ENCODE measurements around the gene SLC25A31.

SLC25A31 gene

DNA sequence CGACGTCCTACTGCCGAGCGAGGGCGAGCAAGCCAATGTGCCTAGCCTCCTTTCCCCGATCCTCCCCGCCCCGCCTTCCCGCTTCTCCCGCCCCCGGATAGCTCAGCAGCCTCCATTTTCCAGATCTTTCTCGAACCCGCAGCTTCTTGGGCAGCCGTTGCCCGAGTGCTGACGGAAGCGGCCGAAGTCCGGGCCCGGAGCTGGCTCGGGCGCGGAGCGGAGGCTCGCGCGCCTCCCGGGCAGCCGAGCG, 51.8 kb downstream of the SLC25A31 start:
- Histone ChIP-seq H3K36me3 (no peaks in the 10 kb centered on the region), H3K4me3 (ENCODE audit: low read depth in 1 of 2, low read length in 1 of 2) (peak overlapping the region; percentile 60 to 73), H3K9me3 (no peaks in the 10 kb centered on the region), H3K27ac (no peak overlapping the region), H3K4me1 (ENCODE audit: control insufficient read depth in 1 of 2, insufficient read depth in 1 of 2, low read depth in 1 of 2, low read length in 1 of 2) (peaks cover 15 to 21% of the 10 kb centered on the region in 2 experiments), H3K27me3 (peaks cover 61% of the 10 kb centered on the region)
- TF ChIP-seq, protein P1, sequence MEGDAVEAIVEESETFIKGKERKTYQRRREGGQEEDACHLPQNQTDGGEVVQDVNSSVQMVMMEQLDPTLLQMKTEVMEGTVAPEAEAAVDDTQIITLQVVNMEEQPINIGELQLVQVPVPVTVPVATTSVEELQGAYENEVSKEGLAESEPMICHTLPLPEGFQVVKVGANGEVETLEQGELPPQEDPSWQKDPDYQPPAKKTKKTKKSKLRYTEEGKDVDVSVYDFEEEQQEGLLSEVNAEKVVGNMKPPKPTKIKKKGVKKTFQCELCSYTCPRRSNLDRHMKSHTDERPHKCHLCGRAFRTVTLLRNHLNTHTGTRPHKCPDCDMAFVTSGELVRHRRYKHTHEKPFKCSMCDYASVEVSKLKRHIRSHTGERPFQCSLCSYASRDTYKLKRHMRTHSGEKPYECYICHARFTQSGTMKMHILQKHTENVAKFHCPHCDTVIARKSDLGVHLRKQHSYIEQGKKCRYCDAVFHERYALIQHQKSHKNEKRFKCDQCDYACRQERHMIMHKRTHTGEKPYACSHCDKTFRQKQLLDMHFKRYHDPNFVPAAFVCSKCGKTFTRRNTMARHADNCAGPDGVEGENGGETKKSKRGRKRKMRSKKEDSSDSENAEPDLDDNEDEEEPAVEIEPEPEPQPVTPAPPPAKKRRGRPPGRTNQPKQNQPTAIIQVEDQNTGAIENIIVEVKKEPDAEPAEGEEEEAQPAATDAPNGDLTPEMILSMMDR (IDR thresholded peaks at IDR 0.05): no peak

DNA sequence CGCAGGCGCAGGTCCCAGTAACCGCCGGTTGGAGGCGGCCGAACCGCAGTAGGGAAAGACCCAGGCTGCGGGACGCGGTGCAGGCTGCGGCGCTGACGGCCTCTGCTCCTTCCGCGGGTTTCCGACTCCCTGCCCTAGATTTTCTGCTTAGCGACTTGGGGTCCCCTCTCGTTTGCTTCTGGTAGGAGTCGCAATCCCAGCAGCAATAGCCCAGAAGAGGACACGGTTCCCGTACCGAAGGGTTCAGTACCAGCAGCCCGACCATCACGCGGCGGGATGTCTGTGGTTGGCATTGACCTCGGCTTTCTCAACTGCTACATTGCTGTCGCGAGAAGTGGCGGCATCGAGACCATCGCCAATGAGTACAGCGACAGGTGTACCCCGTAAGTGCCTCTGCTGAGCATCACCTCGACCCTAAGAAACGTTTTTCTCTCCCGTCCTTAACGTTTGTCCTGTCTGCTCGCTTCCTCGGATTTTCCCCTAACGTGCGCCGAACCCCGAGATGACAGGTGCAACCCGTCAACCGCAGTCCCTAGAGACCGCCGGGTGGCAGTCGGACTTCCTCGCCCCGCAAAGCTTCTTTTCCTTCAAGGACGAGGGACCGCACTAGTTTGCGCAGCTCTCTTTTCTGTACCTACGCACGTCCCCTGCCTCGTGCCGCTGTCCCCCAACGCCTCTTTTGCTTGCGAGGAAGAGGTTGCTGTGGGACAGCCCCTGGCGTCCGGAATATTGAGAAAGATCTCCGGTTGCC, 52.2 kb downstream of the SLC25A31 start, which contains the start of gene HSPA4L:
HSPA4L (plus strand) TSS at position 48 of the 751 bp plus-strand sequence; CDS start at position 277, 229 bp downstream.
- TF ChIP-seq, protein P1 (IDR thresholded peaks at IDR 0.05): no peak
- Histone ChIP-seq H3K4me1 (ENCODE audit: control insufficient read depth in 1 of 2, insufficient read depth in 1 of 2, low read depth in 1 of 2, low read length in 1 of 2) (peaks cover 15 to 21% of the 10 kb centered on the region in 2 experiments), H3K36me3 (no peaks in the 10 kb centered on the region), H3K27ac (no peak within 1 kb of the TSS), H3K27me3 (peaks cover 58% of the 10 kb centered on the region), H3K4me3 (ENCODE audit: low read depth in 1 of 2, low read length in 1 of 2) (peak within 1 kb of the TSS; percentile 60 to 73), H3K9me3 (no peaks in the 10 kb centered on the region)

DNA sequence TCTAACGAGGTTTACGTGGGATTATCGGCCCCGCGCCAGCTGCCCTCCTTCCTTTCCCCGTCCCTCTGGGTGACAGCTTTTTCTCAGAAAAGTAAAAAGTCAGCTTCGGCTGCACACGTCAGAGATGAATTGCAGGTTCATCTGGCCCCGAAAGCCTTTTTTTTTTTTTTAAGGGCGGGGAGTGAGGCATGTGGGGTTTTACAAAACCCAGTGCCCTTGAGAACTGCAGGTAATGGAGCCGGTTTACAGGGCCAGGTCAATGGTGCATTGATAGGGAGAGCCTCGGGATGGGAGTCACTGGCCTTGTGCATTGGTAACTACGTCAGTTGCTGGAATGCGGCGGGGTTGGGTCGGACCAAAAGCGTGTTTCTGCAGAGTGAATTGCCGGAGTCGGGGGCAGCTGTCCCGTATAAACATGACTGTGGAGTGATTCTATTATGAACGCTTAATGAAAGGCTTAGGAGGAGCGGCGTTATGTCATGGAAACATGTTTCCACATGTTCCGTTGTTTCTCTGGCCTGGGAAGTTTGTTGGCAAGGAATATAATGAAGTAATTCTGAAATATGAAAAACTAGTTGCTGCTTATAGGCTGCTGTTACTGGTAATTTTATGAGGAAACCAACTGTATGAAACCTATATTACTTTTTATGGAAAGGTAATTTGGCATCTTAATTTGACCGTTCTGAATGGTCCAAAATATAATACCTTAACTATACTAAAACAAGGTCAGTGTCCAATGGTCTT, 53.0 kb downstream of the SLC25A31 start:
- Histone ChIP-seq H3K9me3 (no peaks in the 10 kb centered on the region), H3K27me3 (peaks cover 50% of the 10 kb centered on the region), H3K4me1 (ENCODE audit: control insufficient read depth in 1 of 2, insufficient read depth in 1 of 2, low read depth in 1 of 2, low read length in 1 of 2) (peaks cover 15 to 21% of the 10 kb centered on the region in 2 experiments), H3K4me3 (ENCODE audit: low read depth in 1 of 2, low read length in 1 of 2) (peak overlapping the region; percentile 60 to 73), H3K36me3 (no peaks in the 10 kb centered on the region), H3K27ac (no peak overlapping the region)
- TF ChIP-seq, protein P1 (IDR thresholded peaks at IDR 0.05): no peak

DNA sequence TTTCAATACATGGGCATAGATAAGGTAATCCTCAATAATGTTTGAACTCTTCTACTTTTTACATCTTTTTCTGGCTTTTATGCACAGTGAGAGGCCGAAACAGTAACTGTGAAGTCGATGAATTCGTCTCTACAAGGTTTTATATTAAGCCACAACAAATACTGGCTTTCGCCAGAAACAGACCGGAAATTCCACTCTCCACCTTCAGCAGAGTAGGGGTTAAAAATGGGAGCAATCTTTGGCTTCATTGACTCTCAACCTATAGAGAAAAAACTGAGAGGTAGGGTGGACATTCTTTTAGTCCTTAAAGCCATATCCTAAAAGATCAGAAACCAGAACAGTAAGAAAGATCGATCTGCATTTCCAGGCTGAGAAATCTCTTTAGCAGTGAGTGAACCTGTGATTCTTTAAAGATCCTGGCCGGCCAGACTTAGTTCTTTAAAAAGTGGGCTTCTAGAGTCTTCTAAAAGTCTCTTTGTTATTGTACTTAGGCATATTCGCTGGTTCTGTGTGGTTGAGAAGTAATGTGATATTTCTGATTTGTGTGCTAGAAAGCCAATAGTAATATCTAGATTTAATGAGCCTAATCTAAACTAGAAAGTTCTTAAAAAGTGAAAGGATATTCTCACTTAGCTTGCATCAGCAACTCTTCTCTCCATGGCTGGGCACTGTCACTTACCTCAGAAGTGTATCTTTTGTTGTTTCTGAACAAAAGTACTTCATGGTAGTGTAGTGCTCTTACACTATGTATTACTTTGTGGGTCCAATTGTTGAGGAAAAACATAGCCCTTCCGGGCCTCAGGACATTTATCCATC, 54.0 kb downstream of the SLC25A31 start:
- no peak overlapping the region for H3K4me3 ChIP-seq (ENCODE audit: low read depth in 1 of 2, low read length in 1 of 2)
- H3K27ac ChIP-seq: no peak overlapping the region
- H3K4me1 ChIP-seq (ENCODE audit: control insufficient read depth in 1 of 2, insufficient read depth in 1 of 2, low read depth in 1 of 2, low read length in 1 of 2): peaks cover 15 to 21% of the 10 kb centered on the region in 2 experiments
- peaks cover 41% of the 10 kb centered on the region for H3K27me3 ChIP-seq
- H3K36me3 ChIP-seq: no peaks in the 10 kb centered on the region
- no peaks in the 10 kb centered on the region for H3K9me3 ChIP-seq
- TF ChIP-seq, protein P1 (IDR thresholded peaks at IDR 0.05): no peak

DNA sequence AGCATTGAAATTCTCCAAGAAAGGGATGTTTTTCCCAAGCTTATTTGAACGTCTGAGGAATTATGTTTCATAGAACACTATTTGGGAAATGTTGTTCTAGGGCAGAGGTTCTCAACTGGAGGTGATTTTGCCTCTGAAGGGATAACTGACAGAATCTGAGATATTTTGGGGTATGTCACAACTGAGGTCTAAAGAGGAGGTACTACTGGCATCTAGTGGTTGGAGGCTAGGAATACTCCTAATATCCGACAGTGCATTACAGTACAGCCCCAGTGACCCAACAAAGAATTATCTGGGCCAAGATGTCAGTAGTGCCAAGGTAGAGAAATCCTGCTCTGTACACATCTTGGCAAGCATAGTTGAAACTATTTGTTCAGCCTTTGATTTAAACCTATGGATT, 58.3 kb downstream of the SLC25A31 start:
- Histone ChIP-seq H3K27me3 (no peaks in the 10 kb centered on the region), H3K4me3 (ENCODE audit: low read depth in 1 of 2, low read length in 1 of 2) (no peak overlapping the region), H3K36me3 (no peaks in the 10 kb centered on the region), H3K27ac (no peak overlapping the region), H3K9me3 (no peaks in the 10 kb centered on the region), H3K4me1 (ENCODE audit: control insufficient read depth in 1 of 2, insufficient read depth in 1 of 2, low read depth in 1 of 2, low read length in 1 of 2) (no peaks in the 10 kb centered on the region)
- TF ChIP-seq, protein P1 (IDR thresholded peaks at IDR 0.05): no peak

Measured in neutrophil (primary cell).